Measurements from ENCODE around the gene NXPH3. TPM values are rescaled to one million over a fixed set of nuclear protein-coding genes. Genes with fewer than 3 reads are reported as not detected.

NXPH3 gene
- total and polyA plus RNA-seq, 9 of the 15 experiments (the other 6 are each of a cell fraction or from before 2014, with no cell fraction given), result 0.04 to 0.27 (median 0.07) TPM; not detected in 2

- TF ChIP-seq THRA (IDR thresholded peaks at IDR 0.05) (no peak; the same call in 1 of the 2 replicates), EHMT2 (IDR thresholded peaks at IDR 0.05) (no peak), POLR2B (IDR thresholded peaks at IDR 0.05; ENCODE audit: low read depth, partially characterized antibody) (no peak), DPF2 (IDR thresholded peaks at IDR 0.05) (peak; percentile 55; the same call in 1 of the 2 replicates), MTA2 (IDR thresholded peaks at IDR 0.05; ENCODE audit: low read depth) (no peak), ETS1 (conservative IDR thresholded peaks at IDR 0.05; ENCODE audit: control insufficient read depth, low read depth, low read length) (no peak), HDAC8 (tag; IDR thresholded peaks at IDR 0.05) (no peak), PHB2 (IDR thresholded peaks at IDR 0.05; ENCODE audit: low read depth) (no peak), NFYB (IDR thresholded peaks at IDR 0.05; ENCODE audit: extremely low read depth, insufficient read length) (no peak), ZNF695 (CRISPR knock-in tag; IDR thresholded peaks at IDR 0.05) (no peak), FOXP4 (CRISPR knock-in tag; IDR thresholded peaks at IDR 0.05; ENCODE audit: borderline replicate concordance) (no peak), ARID3A (IDR thresholded peaks at IDR 0.05; ENCODE audit: borderline replicate concordance, low read depth, low read length) (no peak), ZNF76 (CRISPR knock-in tag; IDR thresholded peaks at IDR 0.05; ENCODE audit: borderline replicate concordance) (no peak), ZBTB17 (CRISPR knock-in tag; IDR thresholded peaks at IDR 0.05) (no peak), MTF1 (CRISPR knock-in tag; IDR thresholded peaks at IDR 0.05; ENCODE audit: borderline replicate concordance) (no peak), ARHGAP35 (IDR thresholded peaks at IDR 0.05; ENCODE audit: partially characterized antibody) (no peak), SNAPC5 (CRISPR knock-in tag; IDR thresholded peaks at IDR 0.05) (no peak), FOXK2 (conservative IDR thresholded peaks at IDR 0.05 in 1 of 2, IDR thresholded peaks at IDR 0.05 in 1 of 2; ENCODE audit: low read depth in 2 of 2) (no peak), THAP12 (CRISPR knock-in tag; IDR thresholded peaks at IDR 0.05) (no peak), ZNF655 (CRISPR knock-in tag; IDR thresholded peaks at IDR 0.05) (no peak)
Observed at GRCh38 chr17:49577650-49577934, 1.9 kb downstream of the NXPH3 start (continued).

Measured in K562 (cell line).